Activated B cell treated with CpG ODN at 0.5 μM for 24 hours (primary cell): ENCODE data around the gene AK2. TPM values are rescaled to one million over a fixed set of nuclear protein-coding genes. Genes with fewer than 3 reads are reported as not detected.

ENCODE experiments used
- ATAC-seq: fragments of 200-7000 bp; cut with Tn5 transposase; one replicate; pipeline ENCODE4 v1.10.0; 2021; ENCODE audit warnings: low read depth, mild to moderate bottlenecking, moderate library complexity
- CTCF ChIA-PET: fragments of 350-600 bp; sonication (Branson Sonifier 250); formaldehyde crosslinking; loops from one replicate; lab custom pipeline; 2021; ENCODE audit warnings: antibody characterized with exemption; lab: Charles Lee
- POLR2A ChIA-PET: fragments of 350-600 bp; sonication (Branson Sonifier 250); formaldehyde crosslinking; loops from one replicate; lab custom pipeline; 2021; ENCODE audit warnings: antibody characterized with exemption; lab: Charles Lee
- DNase-seq: peaks from one replicate; pipeline ENCODE4 v3.0.0; 2022
- H3K27ac Mint-ChIP-seq: one replicate; pipeline ENCODE4 v1.8.0; 2020; ENCODE audit warnings: mixed read lengths
- H3K27me3 Mint-ChIP-seq: one replicate; pipeline ENCODE4 v1.8.0; 2021; ENCODE audit warnings: mixed read lengths
- H3K36me3 Mint-ChIP-seq: one replicate; pipeline ENCODE4 v1.8.0; 2021; ENCODE audit warnings: low read depth, mixed read lengths
- H3K4me1 Mint-ChIP-seq: one replicate; pipeline ENCODE4 v1.8.0; 2021; ENCODE audit warnings: mixed read lengths
- H3K4me3 Mint-ChIP-seq: one replicate; pipeline ENCODE4 v1.8.0; 2020; ENCODE audit warnings: mild to moderate bottlenecking, mixed read lengths
- H3K9me3 Mint-ChIP-seq: one replicate; pipeline ENCODE4 v1.8.0; 2020; ENCODE audit warnings: mixed read lengths
- intact Hi-C: fragments of 100-400 bp; cut with micrococcal nuclease; formaldehyde crosslinking; loops from one replicate; pipeline ENCODE4 v1.15.1; 2024
- total RNA-seq: library from RNA; stranded (reverse); gene quantifications from 2 replicates; pipeline ENCODE4 v1.2.3, GENCODE V29; 2022
- TF ChIP-seq, protein P1 (sequence below): fragments of 200-600 bp; IDR thresholded peaks from one replicate; pipeline ENCODE4 v1.8.0; 2022; ENCODE audit warnings: antibody characterized with exemption, mild to moderate bottlenecking

Gene AK2
- total RNA-seq, 1 donor from 2014 or later, result 162 TPM

DNA sequence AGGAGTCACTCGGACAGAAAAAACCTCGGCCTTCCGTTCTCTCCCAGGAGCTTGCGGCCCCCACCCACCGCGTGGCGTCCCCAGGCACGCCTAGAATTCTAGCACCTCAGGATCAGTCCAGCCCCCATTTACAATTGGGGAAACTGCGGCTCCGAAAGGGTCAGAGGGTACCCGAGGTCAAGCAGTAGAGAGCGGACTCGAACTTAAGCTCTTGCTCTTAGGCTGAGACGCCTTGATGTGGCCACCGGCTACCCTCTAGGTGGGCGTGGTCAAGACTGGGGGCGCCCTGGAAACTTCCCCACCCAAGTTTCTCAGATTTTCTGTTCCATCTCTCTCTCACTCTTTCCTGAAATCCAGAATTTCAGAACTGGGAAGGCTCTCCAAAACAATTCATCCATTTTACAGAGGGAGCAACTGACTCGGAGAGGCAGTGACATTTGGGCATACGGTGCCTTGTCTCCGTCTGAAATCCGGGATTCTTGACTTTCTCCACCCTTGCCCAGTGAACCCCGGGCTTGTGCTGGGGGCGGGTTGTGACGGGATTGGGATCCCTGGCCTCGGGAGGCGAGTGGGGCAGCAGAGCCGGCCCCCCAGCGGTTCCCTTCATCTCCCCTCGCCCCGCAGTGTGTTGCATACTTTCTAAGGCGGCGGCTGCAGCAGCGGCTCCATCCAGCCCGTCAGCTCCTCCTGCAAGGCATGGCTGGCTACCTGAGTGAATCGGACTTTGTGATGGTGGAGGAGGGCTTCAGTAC is 45.0 kb upstream of the AK2 start:
- no peak for DNase-seq

DNA sequence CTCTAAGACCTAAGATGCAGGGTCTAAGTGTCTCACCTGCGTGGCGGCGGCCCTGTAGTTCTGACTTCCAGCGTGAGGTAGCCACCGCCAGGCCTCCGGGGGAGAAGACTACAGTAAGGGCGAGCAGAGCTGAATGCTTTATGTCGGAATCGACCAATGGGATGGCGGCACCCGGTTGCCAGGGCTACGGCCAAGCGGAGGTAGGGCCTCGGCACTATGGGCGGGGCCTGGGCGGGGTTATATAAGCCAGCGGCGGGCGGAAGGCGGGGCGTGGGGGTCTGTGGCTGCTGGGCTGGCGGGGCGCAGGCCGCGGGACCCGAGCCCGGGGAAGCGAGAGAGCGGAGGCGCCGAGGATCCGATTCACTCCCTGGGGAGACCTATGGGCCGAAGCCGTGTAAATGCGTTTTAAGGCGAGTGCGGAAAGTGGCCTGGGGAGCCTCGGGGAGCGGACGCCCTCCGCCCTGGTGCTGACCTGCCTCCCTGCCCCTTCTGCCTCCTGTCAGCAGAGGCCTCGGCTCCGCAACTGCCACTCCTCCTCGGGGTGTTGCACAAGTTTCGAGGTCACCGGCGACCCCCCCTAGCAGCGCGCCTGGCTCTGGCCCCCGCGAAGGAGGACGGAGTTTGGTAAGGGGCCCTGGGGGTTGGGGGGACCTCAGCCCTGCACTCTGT is 44.3 kb upstream of the AK2 start, which contains the start of gene AZIN2:
AZIN2 (plus strand) TSS at position 269 of the 669 bp plus-strand sequence. CDS start 1,097 bp downstream, outside the sequence.
- Mint-ChIP-seq H3K9me3 (no peaks in the 10 kb centered on the region), H3K36me3 (no peaks in the 10 kb centered on the region), H3K4me1 (peaks cover 17% of the 10 kb centered on the region), H3K27ac (no peak within 1 kb of the TSS), H3K27me3 (peaks cover 3% of the 10 kb centered on the region), H3K4me3 (peak within 1 kb of the TSS; percentile 82)
- intact Hi-C loops, result loop anchor here (1.0 to 10.0 kb wide), 5 partner anchors 46 to 431 kb away; partner anchors contain the start of genes AK2, RNF19B, S100PBP and YARS1
- DNase-seq (peak; percentile 94), ATAC-seq (peak; percentile 99)
- ChIA-PET POLR2A (interaction anchor here (0.6 to 1.0 kb wide), 5 partner anchors 46 to 205 kb away, joined by 3 to 9 read pairs (median 3); partner anchors contain the start of gene RNF19B), CTCF (no interaction called here)
- TF ChIP-seq, protein P1, sequence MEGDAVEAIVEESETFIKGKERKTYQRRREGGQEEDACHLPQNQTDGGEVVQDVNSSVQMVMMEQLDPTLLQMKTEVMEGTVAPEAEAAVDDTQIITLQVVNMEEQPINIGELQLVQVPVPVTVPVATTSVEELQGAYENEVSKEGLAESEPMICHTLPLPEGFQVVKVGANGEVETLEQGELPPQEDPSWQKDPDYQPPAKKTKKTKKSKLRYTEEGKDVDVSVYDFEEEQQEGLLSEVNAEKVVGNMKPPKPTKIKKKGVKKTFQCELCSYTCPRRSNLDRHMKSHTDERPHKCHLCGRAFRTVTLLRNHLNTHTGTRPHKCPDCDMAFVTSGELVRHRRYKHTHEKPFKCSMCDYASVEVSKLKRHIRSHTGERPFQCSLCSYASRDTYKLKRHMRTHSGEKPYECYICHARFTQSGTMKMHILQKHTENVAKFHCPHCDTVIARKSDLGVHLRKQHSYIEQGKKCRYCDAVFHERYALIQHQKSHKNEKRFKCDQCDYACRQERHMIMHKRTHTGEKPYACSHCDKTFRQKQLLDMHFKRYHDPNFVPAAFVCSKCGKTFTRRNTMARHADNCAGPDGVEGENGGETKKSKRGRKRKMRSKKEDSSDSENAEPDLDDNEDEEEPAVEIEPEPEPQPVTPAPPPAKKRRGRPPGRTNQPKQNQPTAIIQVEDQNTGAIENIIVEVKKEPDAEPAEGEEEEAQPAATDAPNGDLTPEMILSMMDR, result no peak

More for the DNA sequence above, 45.0 kb upstream of the AK2 start:
- ChIA-PET POLR2A (no interaction called here), CTCF (interaction anchor here (0.6 kb wide), 1 partner anchor 123 kb away, joined by 3 read pairs; no protein-coding TSS in a partner anchor)
- H3K27me3 Mint-ChIP-seq, result peaks cover 3% of the 10 kb centered on the region
- intact Hi-C loops, result loop anchor here (1.0 to 10.0 kb wide), 4 partner anchors 46 to 265 kb away; partner anchors contain the start of genes AK2, RNF19B, S100PBP and YARS1
- no peaks in the 10 kb centered on the region for H3K36me3 Mint-ChIP-seq
- no peak for ATAC-seq
- no peaks in the 10 kb centered on the region for H3K9me3 Mint-ChIP-seq
- TF ChIP-seq, protein P1, result no peak
- peak overlapping the region; percentile 82 for H3K4me3 Mint-ChIP-seq
- no peak overlapping the region for H3K27ac Mint-ChIP-seq
- peaks cover 23% of the 10 kb centered on the region for H3K4me1 Mint-ChIP-seq

DNA sequence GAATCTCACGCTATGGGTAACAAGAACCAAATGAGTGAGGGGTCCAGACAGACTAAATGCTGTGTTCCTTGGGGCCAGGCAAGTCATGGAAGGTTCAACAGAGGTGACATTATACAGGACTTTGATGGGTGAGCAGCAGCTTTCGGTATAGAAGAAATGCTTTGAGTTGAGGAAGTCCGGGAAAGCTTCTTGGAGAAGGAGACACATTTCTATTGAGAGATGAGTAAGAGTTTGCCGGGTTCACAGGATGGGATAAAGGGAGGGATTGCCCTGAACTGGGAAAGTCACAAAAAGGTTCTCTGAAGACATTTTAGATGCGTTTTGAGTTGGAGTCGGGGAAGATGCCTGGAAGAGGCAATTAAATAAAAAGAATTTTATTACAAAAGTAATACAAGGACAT is 43.7 kb upstream of the AK2 start:
- no peaks in the 10 kb centered on the region for H3K36me3 Mint-ChIP-seq
- H3K4me3 Mint-ChIP-seq, result peak overlapping the region; percentile 82
- ChIA-PET POLR2A (interaction anchor here (0.6 to 1.0 kb wide), 4 partner anchors 47 to 204 kb away, joined by 3 to 9 read pairs (median 4); partner anchors contain the start of gene RNF19B), CTCF (no interaction called here)
- DNase-seq (no peak), ATAC-seq (no peak)
- H3K27me3 Mint-ChIP-seq, result peaks cover 3% of the 10 kb centered on the region
- intact Hi-C loops, result loop anchor here (1.0 to 10.0 kb wide), 3 partner anchors 46 to 430 kb away; partner anchors contain the start of genes AK2, S100PBP, YARS1 and ZBTB8OS
- TF ChIP-seq, protein P1, result no peak
- no peaks in the 10 kb centered on the region for H3K9me3 Mint-ChIP-seq
- H3K4me1 Mint-ChIP-seq, result peaks cover 17% of the 10 kb centered on the region
- H3K27ac Mint-ChIP-seq, result no peak overlapping the region

DNA sequence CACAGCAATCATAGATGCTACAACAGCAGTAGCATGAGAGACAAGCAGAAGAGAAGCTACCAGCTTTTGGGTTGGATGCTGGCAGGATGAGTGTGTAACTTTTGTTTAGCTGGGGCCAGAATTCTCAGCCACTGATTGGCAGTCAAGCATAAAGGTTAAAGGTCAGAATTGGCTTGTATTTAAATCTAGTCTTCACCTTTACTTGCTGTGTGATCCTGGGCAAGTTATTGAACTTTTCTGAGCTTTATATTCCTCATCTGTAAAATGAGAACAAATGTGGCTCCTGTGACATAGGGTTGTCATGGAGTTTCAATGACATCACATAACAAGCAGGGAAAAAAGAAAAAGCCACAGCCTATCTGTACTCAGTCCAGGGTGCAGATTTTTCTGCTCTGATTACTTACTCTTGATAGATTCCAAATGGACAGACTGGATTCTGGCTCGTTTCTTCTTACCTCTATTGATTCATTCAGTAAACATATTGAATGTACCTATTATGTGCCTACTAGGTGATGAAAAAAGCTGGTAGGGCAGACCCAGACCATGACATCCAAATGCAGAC is 41.4 kb upstream of the AK2 start:
- H3K27ac Mint-ChIP-seq, result no peak overlapping the region
- no peak overlapping the region for H3K4me3 Mint-ChIP-seq
- peaks cover 17% of the 10 kb centered on the region for H3K4me1 Mint-ChIP-seq
- intact Hi-C loops, result no loop called here
- ChIA-PET POLR2A (no interaction called here), CTCF (interaction anchor here (0.5 kb wide), 1 partner anchor 24 kb away, joined by 4 read pairs; no protein-coding TSS in a partner anchor)
- ATAC-seq (no peak), DNase-seq (no peak)
- H3K36me3 Mint-ChIP-seq, result no peaks in the 10 kb centered on the region
- H3K27me3 Mint-ChIP-seq, result no peaks in the 10 kb centered on the region
- TF ChIP-seq, protein P1, result no peak
- H3K9me3 Mint-ChIP-seq, result no peaks in the 10 kb centered on the region
